ENCODE measurements around the gene CALHM5.

- TF ChIP-seq CSDC2 (CRISPR knock-in tag; IDR thresholded peaks at IDR 0.05) = no peak
- TF ChIP-seq PATZ1 (CRISPR knock-in tag; IDR thresholded peaks at IDR 0.05; ENCODE audit: borderline replicate concordance) = no peak
- no peak for TF ChIP-seq PPARA (CRISPR knock-in tag; IDR thresholded peaks at IDR 0.05; ENCODE audit: borderline replicate concordance)
- no peak for TF ChIP-seq ISL1 (CRISPR knock-in tag; IDR thresholded peaks at IDR 0.05)
- no peak for TF ChIP-seq OSR1 (CRISPR knock-in tag; IDR thresholded peaks at IDR 0.05)
Observed at GRCh38 chr6:116528780-116529179, 17.3 kb downstream of the CALHM5 start.

All from SK-N-SH treated with all-trans-retinoic acid at 6 μM for 48 hours (cell line).